HL-60 (cell line): Measurements from ENCODE around the gene SH2B2.

Source experiments
- POLR2AphosphoS5 ChIP-seq: IDR thresholded peaks from 2 replicates; pipeline ENCODE4 v1.6.1; 2012; ENCODE audit warnings: low read depth
- TF ChIP-seq, protein P1 (sequence below): IDR thresholded peaks from one replicate; pipeline ENCODE4 v1.5.1; 2011; ENCODE audit warnings: low read length, control low read depth, inconsistent platforms; ENCODE audit not compliant: insufficient read depth
- TF ChIP-seq, protein P2 (sequence below): IDR thresholded peaks from 2 replicates; pipeline ENCODE4 v1.6.1; 2012; ENCODE audit warnings: low read depth; ENCODE audit not compliant: insufficient replicate concordance

DNA sequence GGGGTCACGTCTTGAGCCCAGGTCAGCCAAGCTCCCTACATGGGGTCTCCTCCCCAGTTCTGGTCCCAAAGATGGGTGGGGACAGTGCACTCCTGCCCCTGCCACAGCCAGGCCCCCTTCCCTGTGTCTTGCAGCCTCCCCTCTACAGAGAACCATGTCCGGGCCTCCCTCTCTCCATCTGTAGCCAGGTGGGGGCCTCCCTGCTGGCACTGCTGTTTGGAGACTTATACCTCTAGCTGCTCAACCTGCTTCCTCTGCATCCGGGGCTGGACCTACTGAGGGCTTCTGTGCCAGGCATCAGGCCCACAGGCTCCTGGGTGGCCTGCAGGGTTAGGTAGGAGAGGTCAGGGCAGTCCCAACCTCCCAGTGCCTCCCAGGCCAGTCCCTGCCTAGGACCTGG, 7.9 kb downstream of the SH2B2 start:
- TF ChIP-seq, protein P1, sequence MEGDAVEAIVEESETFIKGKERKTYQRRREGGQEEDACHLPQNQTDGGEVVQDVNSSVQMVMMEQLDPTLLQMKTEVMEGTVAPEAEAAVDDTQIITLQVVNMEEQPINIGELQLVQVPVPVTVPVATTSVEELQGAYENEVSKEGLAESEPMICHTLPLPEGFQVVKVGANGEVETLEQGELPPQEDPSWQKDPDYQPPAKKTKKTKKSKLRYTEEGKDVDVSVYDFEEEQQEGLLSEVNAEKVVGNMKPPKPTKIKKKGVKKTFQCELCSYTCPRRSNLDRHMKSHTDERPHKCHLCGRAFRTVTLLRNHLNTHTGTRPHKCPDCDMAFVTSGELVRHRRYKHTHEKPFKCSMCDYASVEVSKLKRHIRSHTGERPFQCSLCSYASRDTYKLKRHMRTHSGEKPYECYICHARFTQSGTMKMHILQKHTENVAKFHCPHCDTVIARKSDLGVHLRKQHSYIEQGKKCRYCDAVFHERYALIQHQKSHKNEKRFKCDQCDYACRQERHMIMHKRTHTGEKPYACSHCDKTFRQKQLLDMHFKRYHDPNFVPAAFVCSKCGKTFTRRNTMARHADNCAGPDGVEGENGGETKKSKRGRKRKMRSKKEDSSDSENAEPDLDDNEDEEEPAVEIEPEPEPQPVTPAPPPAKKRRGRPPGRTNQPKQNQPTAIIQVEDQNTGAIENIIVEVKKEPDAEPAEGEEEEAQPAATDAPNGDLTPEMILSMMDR = no peak
- TF ChIP-seq, protein P2, sequence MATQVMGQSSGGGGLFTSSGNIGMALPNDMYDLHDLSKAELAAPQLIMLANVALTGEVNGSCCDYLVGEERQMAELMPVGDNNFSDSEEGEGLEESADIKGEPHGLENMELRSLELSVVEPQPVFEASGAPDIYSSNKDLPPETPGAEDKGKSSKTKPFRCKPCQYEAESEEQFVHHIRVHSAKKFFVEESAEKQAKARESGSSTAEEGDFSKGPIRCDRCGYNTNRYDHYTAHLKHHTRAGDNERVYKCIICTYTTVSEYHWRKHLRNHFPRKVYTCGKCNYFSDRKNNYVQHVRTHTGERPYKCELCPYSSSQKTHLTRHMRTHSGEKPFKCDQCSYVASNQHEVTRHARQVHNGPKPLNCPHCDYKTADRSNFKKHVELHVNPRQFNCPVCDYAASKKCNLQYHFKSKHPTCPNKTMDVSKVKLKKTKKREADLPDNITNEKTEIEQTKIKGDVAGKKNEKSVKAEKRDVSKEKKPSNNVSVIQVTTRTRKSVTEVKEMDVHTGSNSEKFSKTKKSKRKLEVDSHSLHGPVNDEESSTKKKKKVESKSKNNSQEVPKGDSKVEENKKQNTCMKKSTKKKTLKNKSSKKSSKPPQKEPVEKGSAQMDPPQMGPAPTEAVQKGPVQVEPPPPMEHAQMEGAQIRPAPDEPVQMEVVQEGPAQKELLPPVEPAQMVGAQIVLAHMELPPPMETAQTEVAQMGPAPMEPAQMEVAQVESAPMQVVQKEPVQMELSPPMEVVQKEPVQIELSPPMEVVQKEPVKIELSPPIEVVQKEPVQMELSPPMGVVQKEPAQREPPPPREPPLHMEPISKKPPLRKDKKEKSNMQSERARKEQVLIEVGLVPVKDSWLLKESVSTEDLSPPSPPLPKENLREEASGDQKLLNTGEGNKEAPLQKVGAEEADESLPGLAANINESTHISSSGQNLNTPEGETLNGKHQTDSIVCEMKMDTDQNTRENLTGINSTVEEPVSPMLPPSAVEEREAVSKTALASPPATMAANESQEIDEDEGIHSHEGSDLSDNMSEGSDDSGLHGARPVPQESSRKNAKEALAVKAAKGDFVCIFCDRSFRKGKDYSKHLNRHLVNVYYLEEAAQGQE = no peak
- TF ChIP-seq POLR2AphosphoS5 = no peak
